Measurements from ENCODE around the gene ARVCF. TPM values are rescaled to one million over a fixed set of nuclear protein-coding genes. Genes with fewer than 3 reads are reported as not detected.

ARVCF gene
- total and polyA plus RNA-seq, 2 of the 8 experiments (the other 6 are each of a cell fraction or from before 2014, with no cell fraction given): 31.0 to 43.2 TPM

GRCh38 chr22:20061481-20061861, 44.8 kb upstream of the ARVCF start:
- Histone ChIP-seq H4K8ac (ENCODE audit: extremely low read depth, insufficient read depth, low read length) (no peak overlapping the region), H3K79me2 (ENCODE audit: control insufficient read depth in 1 of 2, insufficient read depth in 2 of 2, low read length in 2 of 2) (no peaks in the 10 kb centered on the region), H3K9me3 (ENCODE audit: insufficient read depth in 2 of 2, low read depth in 1 of 2, low read length in 1 of 2) (no peaks in the 10 kb centered on the region), H4K91ac (replicated peaks; ENCODE audit: insufficient read length, low read length) (no peak overlapping the region), H3K27ac (ENCODE audit: low read depth, low read length) (no peak overlapping the region), H3K4me2 (ENCODE audit: insufficient read depth in 1 of 2, low read depth in 2 of 2, low read length in 2 of 2) (no peak overlapping the region), H3K14ac (ENCODE audit: insufficient read length) (no peak overlapping the region), H2BK20ac (ENCODE audit: low read length) (no peak overlapping the region), H3K9ac (replicated peaks in 1 of 4; ENCODE audit: extremely low read depth in 1 of 4, low read depth in 3 of 4, low read length in 3 of 4) (no peak overlapping the region), H3K4me3 (ENCODE audit: extremely low read depth in 1 of 4, insufficient read depth in 2 of 4, low read depth in 3 of 4, low read length in 4 of 4) (no peak overlapping the region), H3K4me1 (replicated peaks in 1 of 4; ENCODE audit: control insufficient read depth in 3 of 4, insufficient read depth in 4 of 4, low read length in 3 of 4) (no peaks in the 10 kb centered on the region), H3K79me1 (ENCODE audit: low read depth, low read length) (no peaks in the 10 kb centered on the region), H2BK5ac (ENCODE audit: low read depth, low read length) (no peak overlapping the region), H2AFZ (ENCODE audit: low read length) (no peak overlapping the region), H3K56ac (replicated peaks; ENCODE audit: insufficient read length, low read depth, low read length) (no peak overlapping the region), H3K36me3 (ENCODE audit: control insufficient read depth in 2 of 4, insufficient read depth in 4 of 4, low read length in 3 of 4) (no peaks in the 10 kb centered on the region), H2AK5ac (ENCODE audit: low read depth, low read length) (no peak overlapping the region), H4K5ac (ENCODE audit: insufficient read length, low read depth, low read length) (no peak overlapping the region), H2BK120ac (replicated peaks; ENCODE audit: low read depth, low read length) (no peak overlapping the region), H3K27me3 (replicated peaks in 1 of 4; ENCODE audit: control insufficient read depth in 3 of 4, extremely low read depth in 1 of 4, insufficient read depth in 3 of 4, low read length in 3 of 4) (no peaks in the 10 kb centered on the region), H2BK12ac (ENCODE audit: low read depth, low read length) (no peak overlapping the region), H3K4ac (replicated peaks; ENCODE audit: insufficient read length, low read depth, low read length) (no peak overlapping the region), H3K23ac (ENCODE audit: insufficient read length) (no peak overlapping the region), H3K18ac (ENCODE audit: extremely low read depth, low read length) (no peak overlapping the region), H3K23me2 (ENCODE audit: low read depth, low read length) (0 out of 2 replicates have a peak, but pooled peaks cover 2% of the 10 kb centered on the region), H2BK15ac (ENCODE audit: low read length) (no peak overlapping the region), H4K20me1 (replicated peaks in 1 of 2; ENCODE audit: control insufficient read depth in 1 of 2, insufficient read depth in 2 of 2, low read length in 2 of 2) (peaks cover 0 to 9% of the 10 kb centered on the region in 2 experiments)
- ChIA-PET POLR2A (ENCODE audit: partially characterized antibody) (no interaction called here), CTCF (ENCODE audit: partially characterized antibody) (interaction anchor here (0.9 to 2.0 kb wide), 10 partner anchors 10 to 113 kb away, joined by 3 to 9 read pairs (median 4); no protein-coding TSS in a partner anchor)
- 89% methylated on average over 11 of the region's 11 CpGs; no CpG with 5 or more reads in 1 of the 2 experiments for WGBS, 2 experiments (ENCODE audit: extremely low coverage in 1 of 2, insufficient coverage in 1 of 2, insufficient read length in 1 of 2, insufficient replicate concordance in 2 of 2, low coverage in 1 of 2, low lambda C conversion rate in 2 of 2, missing lambda C conversion rate in 1 of 2)
- FAIRE-seq: no peak
- DNase-seq (ENCODE audit: low read depth in 1 of 2, low spot score in 2 of 2): no peak
- TF ChIP-seq JUND (IDR thresholded peaks at IDR 0.05; ENCODE audit: low read length) (no peak), CBX5 (IDR thresholded peaks at IDR 0.05; ENCODE audit: low read depth, low read length) (no peak), CREB1 (IDR thresholded peaks at IDR 0.05) (no peak), HDAC2 (IDR thresholded peaks at IDR 0.05; ENCODE audit: borderline replicate concordance in 1 of 2, low read depth in 2 of 2, low read length in 2 of 2) (no peak), SP1 (IDR thresholded peaks at IDR 0.05; ENCODE audit: low read depth, low read length) (no peak), BACH1 (IDR thresholded peaks at IDR 0.05; ENCODE audit: low read length) (no peak), EZH2 (IDR thresholded peaks at IDR 0.05; ENCODE audit: low read depth, low read length, severe bottlenecking) (no peak), CTBP2 (IDR thresholded peaks at IDR 0.05; ENCODE audit: borderline replicate concordance, insufficient read depth, insufficient read length, low read length) (no peak), E2F6 (IDR thresholded peaks at IDR 0.05) (no peak), CEBPB (IDR thresholded peaks at IDR 0.05; ENCODE audit: low read depth, low read length) (no peak), BCL11A (IDR thresholded peaks at IDR 0.05; ENCODE audit: low read depth in 2 of 2, low read length in 2 of 2) (no peak), NANOG (IDR thresholded peaks at IDR 0.05; ENCODE audit: insufficient read depth, low read depth, low read length, poor library complexity, severe bottlenecking) (no peak), SUZ12 (IDR thresholded peaks at IDR 0.05; ENCODE audit: low read length) (no peak), EGR1 (IDR thresholded peaks at IDR 0.05; ENCODE audit: borderline replicate concordance, low read depth, low read length) (no peak)
